Measurements from ENCODE around the gene FOXN4. TPM values are rescaled to one million over a fixed set of nuclear protein-coding genes. Genes with fewer than 3 reads are reported as not detected.

FOXN4 gene
- total and polyA plus RNA-seq, 12 donors, result 0.22 to 0.24 TPM; not detected in 10

DNA sequence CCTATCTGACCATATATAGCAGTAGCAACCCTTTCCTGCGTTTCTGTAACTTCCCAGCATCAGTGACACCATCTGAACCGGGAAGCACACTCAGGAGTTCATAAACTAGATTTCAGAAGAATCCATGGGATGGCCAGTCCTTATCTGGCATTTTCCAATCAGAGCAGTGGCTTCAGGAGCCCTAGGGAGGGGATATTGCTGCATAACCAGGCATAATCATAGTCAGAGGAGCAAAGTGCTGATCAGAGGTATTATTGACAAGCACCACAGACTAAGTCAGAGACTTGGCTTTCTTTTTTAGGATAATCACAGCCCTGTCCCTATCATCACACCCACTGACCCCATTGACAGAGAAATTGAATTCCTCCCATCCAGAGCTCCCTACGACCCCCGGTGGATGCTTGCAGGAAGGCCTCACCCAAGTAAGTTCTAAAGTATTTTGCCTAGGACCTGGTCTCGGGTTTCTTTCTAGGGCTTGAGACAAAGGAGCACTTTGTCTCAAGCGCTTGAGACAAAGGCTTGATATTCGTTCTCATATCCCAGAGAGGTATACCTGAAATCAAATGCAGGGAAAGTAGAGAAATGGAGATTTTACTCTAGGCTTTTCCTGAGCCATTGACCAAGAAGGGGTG, 55.1 kb downstream of the FOXN4 start:
- Histone ChIP-seq H3K36me3 (replicated peaks in 1 of 2) (peaks cover 0 to 78% of the 10 kb centered on the region in 2 donors), H3K27ac (no peak overlapping the region), H3K27me3 (no peaks in the 10 kb centered on the region), H3K4me1 (replicated peaks in 1 of 2) (no peaks in the 10 kb centered on the region), H3K9me3 (replicated peaks in 1 of 3) (peaks cover 0 to 3% (median 0%) of the 10 kb centered on the region in 3 donors), H3K4me3 (no peak overlapping the region)
- TF ChIP-seq, protein P1, sequence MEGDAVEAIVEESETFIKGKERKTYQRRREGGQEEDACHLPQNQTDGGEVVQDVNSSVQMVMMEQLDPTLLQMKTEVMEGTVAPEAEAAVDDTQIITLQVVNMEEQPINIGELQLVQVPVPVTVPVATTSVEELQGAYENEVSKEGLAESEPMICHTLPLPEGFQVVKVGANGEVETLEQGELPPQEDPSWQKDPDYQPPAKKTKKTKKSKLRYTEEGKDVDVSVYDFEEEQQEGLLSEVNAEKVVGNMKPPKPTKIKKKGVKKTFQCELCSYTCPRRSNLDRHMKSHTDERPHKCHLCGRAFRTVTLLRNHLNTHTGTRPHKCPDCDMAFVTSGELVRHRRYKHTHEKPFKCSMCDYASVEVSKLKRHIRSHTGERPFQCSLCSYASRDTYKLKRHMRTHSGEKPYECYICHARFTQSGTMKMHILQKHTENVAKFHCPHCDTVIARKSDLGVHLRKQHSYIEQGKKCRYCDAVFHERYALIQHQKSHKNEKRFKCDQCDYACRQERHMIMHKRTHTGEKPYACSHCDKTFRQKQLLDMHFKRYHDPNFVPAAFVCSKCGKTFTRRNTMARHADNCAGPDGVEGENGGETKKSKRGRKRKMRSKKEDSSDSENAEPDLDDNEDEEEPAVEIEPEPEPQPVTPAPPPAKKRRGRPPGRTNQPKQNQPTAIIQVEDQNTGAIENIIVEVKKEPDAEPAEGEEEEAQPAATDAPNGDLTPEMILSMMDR (IDR thresholded peaks at IDR 0.05), result no peak
- no peak for TF ChIP-seq POLR2A (IDR thresholded peaks at IDR 0.05)
- intact Hi-C loops (cut with DNase I), result no loop called here
- DNase-seq, result no peak
- WGBS, 4 donors, result 96 to 97% (median 97%) methylated on average over 7 of the region's 7 CpGs

DNA sequence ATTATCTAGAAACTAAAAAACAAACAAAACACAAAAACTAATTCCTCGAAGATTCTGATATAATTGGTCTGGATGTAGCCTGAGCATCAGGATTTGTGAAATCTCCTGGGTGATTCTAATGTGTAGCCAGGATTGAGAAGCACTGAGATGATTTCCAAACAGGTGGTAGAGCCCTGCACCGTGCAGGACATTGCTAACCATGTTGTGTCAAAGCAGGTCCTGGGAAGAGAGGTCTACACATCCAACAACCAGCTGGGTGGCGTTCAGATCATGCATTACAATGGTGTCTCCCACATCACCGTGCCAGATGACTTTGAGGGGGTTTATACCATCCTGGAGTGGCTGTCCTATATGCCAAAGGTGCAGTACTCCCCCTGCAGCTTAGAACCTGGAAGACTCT, 56.3 kb downstream of the FOXN4 start:
- DNase-seq, result no peak
- Histone ChIP-seq H3K4me3 (no peak overlapping the region), H3K4me1 (replicated peaks in 1 of 2) (no peaks in the 10 kb centered on the region), H3K27ac (no peak overlapping the region), H3K27me3 (no peaks in the 10 kb centered on the region), H3K36me3 (replicated peaks in 1 of 2) (peaks cover 0 to 77% of the 10 kb centered on the region in 2 donors), H3K9me3 (replicated peaks in 1 of 3) (peaks cover 0 to 3% (median 0%) of the 10 kb centered on the region in 3 donors)
- intact Hi-C loops (cut with DNase I), result no loop called here
- TF ChIP-seq, protein P1 (IDR thresholded peaks at IDR 0.05), result no peak
- no peak for TF ChIP-seq POLR2A (IDR thresholded peaks at IDR 0.05)
- WGBS, 4 donors, result 94 to 100% (median 96%) methylated on average over 2 to 4 of the region's 4 CpGs

DNA sequence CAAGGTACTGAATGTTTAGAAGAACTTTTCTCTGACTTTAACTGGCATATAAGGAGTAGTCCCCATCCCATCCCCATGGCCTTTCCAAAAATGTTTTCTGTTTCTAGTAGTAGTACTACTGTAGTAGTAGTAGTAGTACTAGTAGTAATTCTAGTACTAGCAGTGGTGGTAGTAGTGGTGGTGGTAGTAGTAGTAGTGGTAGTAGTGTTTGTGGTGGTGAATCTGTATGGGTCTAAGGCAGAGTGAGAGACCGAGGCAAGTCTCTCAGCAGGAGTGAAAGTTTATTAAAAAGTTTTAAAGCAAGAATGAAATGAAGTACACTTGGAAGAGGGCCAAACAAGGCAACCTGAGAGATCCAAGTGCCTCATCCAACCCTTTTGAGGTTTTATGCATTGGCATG, 58.6 kb downstream of the FOXN4 start:
- peaks cover 0 to 3% (median 0%) of the 10 kb centered on the region in 3 donors for H3K9me3 ChIP-seq (replicated peaks in 1 of 3)
- WGBS, 4 donors, result 84 to 95% (median 90%) methylated on average over 1 of the region's 1 CpG
- DNase-seq, result no peak

DNA sequence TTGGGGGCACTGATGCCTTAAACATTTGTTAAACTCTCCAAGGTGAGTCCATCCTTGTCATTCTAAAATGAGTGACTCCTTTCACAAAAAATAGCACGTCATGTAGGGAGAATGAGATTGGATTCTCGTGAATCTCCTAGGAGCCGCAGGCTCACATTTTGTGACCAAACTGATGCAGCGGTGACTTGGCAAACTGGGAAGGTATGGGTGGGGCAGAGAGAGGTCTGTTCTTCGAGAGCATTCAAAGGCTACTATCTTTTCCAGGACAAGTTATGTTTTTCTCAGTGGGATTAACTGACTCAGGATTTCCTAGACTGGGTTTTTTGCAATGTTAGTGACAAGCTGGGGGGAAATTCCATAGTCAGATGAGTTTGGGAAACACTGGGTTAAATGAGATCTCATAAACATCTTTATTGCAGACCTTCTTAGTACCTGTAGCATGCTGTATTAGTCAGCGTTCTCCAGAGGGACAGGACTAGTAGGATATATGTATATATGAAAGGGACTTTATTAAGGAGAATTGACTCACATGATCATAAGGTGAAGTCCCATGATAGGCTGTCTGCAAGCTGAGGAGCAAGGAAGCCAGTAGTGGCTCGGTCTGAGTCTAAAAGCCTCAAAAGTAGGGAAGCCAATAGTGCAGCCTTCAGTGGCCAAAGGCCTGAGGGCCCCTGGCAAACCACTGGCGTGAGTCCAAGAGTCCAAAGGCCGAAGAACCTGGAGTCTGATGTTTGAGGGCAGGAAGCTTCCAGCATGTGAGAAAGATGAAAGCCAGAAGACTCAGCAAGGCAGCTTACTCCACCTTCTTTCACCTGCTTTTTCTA, 61.0 kb downstream of the FOXN4 start:
- 81 to 84% (median 83%) methylated on average over 9 of the region's 9 CpGs for WGBS, 4 donors
- intact Hi-C loops (cut with DNase I), result no loop called here
- Histone ChIP-seq H3K4me1 (replicated peaks in 1 of 2) (peaks cover 0 to 10% of the 10 kb centered on the region in 2 donors), H3K4me3 (no peak overlapping the region), H3K27ac (no peak overlapping the region), H3K9me3 (replicated peaks in 1 of 3) (no peaks in the 10 kb centered on the region), H3K36me3 (replicated peaks in 1 of 2) (peaks cover 0 to 71% of the 10 kb centered on the region in 2 donors), H3K27me3 (no peaks in the 10 kb centered on the region)
- TF ChIP-seq, protein P1 (IDR thresholded peaks at IDR 0.05), result no peak
- no peak for TF ChIP-seq POLR2A (IDR thresholded peaks at IDR 0.05)
- DNase-seq, result no peak

More for the DNA sequence above, 58.6 kb downstream of the FOXN4 start:
- TF ChIP-seq, protein P1 (IDR thresholded peaks at IDR 0.05), result no peak
- TF ChIP-seq POLR2A (IDR thresholded peaks at IDR 0.05), result no peak
- Histone ChIP-seq H3K36me3 (replicated peaks in 1 of 2) (peaks cover 0 to 80% of the 10 kb centered on the region in 2 donors), H3K4me1 (replicated peaks in 1 of 2) (no peaks in the 10 kb centered on the region), H3K27ac (no peak overlapping the region), H3K27me3 (no peaks in the 10 kb centered on the region), H3K4me3 (no peak overlapping the region)
- intact Hi-C loops (cut with DNase I), result no loop called here
